ENCODE measurements around the gene IL3RA. TPM values are rescaled to one million over a fixed set of nuclear protein-coding genes. Genes with fewer than 3 reads are reported as not detected.
"Not testable (repeated sequence)": the region's sequence is repeated elsewhere in the genome, so short reads cannot be mapped to it uniquely, and the experiment has no call there.

Gene IL3RA
- total RNA-seq, 1 experiment from 2014 or later = 0.27 TPM

DNA sequence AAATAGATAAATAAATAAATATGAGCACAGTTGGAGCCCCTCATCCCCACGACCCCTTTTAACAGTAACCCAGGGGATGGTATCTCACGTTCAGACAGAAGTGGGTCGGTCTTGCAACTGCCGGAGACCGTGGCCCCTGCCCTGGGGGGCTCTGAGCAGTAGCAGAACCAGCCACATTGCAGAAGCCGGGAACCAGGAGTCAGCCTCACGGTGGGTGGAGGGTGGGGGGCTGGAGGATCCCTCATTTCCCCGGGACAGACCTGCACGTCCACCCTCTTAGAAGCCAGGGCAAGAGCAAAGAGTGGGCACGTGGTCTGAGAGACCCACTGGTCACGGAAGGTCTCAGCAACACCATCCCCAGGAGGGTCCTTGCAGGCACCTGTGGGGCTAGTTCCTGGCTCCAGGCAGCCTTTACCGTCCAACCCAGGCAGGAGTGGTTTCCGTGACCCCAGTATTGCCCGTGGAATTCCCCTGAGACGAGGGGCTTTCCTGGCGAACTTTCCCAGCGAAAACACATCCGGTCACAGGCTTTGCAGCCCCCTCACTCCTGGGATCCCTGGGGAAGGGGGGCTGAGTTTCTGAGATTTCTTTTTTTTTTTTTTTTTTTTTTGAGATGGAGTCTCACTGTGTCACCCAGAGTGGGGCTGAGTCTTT is 8.8 kb upstream of the IL3RA start:
- DNase-seq (ENCODE audit: extremely low read depth, low read depth) = no peak

DNA sequence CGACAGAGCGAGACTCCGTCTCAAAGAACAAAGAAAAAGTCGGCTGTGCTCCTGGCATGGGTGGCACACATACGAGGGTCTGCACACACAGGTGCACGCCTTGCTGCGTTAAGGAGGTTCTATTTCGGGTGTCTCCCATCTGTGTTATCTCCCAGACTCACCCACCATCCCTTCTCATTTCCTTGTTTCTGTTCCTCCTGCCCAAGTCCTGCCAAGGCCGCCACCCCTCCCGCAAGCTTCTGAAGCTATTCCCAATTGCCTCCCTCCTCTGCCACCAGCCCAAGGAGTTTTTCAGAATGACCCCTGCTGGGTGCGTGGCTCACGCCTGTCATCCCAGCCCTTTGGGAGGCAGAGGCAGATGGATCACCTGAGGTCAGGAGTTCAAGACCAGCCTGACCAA is 6.0 kb upstream of the IL3RA start:
- no peak for DNase-seq (ENCODE audit: extremely low read depth, low read depth)

DNA sequence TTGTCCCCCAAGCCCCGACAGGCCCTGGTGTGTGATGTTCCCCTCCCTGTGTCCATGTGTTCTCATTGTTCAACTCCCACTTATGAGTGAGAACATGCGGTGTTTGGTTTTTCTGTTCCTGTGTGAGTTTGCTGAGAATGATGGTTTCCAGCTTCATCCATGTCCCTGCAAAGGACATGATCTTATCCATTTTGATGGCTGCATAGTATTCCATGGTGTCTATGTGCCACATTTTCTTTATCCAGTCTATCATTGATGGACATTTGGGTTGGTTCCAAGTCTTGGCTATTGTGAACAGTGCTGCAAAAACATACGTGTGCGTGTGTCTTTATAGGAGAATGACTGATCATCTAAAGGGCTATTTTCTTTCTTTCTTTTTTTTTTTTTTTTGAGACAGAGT is 4.2 kb upstream of the IL3RA start:
- DNase-seq (ENCODE audit: extremely low read depth, low read depth) = not testable (repeated sequence)

DNA sequence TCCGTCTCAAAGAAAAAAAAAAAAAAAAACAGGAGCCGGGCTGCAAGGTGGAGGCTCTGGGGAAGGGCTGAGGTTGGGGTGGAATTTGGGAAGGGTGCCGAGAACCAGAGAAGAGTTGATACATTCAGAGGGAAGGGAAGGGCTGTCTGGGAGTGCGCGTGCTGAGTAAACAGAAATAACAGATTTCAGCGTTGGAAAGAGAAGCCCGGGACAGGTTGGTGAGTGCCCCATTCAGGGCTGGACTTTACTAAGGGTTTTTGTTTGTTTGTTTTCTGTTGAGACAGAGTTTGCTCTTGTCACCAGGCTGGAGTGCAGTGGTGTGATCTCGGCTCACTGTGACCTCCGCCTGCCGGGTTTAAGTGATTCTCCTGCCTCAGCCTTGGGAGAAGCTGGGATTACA is 1.7 kb upstream of the IL3RA start:
- DNase-seq (ENCODE audit: extremely low read depth, low read depth) = no peak

DNA sequence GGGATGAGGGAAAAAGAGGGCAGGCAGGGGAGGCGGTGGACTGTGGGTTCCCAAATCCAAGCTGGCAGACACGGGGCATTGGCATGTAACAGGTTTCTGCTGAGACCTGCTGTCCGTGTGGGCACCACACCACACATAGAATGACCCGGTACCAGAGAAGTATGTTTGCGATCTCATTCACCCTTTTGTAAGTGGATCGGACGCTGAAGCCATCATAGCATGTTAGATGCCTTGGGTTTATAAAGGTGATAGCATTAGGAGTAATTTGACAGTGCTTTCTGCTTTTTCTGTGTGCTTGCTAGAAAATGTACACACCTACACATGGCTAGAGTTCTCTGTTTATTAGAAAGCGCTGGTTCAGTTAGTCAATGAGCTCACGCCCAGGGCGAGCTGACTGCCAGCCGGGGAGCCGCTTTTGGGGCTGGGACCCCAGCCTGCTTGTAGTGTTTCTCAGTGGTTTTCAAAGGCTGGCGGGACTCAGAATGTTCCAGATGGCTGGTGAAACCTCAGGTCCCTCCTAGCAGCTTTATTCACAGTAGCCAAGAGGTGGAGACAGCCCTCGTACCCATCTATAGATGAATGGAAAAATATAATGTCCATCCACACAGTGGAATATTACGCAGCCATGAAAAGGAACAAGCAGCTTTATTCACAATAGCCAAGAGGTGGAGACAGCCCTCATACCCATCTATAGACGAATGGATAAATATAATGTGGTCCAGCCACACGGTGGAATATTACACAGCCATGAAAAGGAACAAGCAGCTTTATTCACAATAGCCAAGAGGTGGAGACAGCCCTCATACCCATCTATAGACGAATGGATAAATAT is 579 bp downstream of the IL3RA start:
- no peak for DNase-seq (ENCODE audit: extremely low read depth, low read depth)

DNA sequence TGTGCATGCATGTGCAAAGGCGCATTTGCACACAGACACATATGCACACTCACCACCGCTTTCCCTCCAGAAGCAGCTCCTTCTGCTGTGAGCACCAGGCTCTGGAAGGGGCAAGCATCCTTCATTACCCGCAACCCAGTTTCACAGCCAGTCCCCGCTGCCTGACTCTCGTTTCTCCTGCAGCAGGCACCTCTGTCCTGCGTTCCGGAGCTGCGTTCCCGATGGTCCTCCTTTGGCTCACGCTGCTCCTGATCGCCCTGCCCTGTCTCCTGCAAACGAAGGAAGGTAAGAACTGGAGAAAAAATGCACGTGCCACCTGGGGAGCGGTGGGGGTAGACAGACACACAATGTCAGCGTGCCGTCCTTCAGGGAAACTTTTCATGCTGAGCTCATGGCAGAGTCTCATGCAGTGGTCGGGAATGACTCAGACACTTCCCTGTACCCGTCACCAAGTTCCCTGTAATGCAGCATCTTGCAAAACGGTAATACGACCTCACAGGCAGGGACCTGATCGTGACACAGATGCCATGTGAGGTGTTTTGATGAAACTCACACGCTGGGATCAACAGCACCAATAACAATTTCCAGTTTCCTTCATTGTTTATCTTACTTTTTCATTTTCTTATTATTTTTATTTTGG is 5.1 kb downstream of the IL3RA start:
- no peak for DNase-seq (ENCODE audit: extremely low read depth, low read depth)

DNA sequence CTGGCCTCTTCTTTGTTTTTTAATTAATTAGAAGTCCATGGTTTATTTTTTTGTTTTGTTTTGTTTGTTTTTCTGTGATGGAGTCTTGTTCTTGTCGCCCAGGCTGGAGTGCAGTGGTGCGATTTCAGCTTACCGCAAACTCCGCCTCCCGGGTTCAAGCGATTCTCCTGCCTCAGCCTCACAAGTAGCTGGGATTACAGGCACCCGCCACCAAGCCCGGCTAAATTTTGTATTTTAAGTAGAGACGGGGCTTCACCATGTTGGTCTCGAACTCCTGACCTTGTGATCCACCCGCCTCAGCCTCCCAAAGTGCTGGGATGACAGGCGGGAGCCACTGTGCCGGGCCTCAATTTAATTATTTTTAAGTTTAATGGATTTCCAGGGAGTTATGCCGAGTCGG is 13.0 kb downstream of the IL3RA start:
- DNase-seq (ENCODE audit: extremely low read depth, low read depth) = not testable (repeated sequence)

DNA sequence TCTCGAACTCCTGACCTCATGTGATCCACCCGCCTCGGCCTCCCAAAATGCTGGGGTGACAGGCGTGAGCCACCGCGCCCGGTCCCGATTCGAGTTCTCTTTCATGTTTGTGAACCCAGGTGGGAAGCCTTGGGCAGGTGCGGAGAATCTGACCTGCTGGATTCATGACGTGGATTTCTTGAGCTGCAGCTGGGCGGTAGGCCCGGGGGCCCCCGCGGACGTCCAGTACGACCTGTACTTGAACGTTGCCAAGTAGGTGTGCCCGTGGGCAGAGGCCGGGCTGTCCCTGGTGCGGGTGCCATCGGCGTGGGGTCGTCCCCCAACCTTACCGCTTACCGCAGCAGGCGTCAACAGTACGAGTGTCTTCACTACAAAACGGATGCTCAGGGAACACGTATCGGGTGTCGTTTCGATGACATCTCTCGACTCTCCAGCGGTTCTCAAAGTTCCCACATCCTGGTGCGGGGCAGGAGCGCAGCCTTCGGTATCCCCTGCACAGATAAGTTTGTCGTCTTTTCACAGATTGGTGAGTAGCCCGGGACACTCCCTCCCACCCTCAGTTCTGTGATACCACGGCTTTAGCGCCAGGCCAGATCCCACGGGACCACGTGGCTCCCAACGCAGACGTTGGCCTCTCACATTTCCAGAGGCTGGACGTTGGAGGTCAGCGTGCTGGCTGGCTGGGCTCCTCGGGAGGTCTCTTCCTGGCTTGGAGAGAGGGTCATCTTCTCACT is 15.6 kb downstream of the IL3RA start:
- DNase-seq (ENCODE audit: extremely low read depth, low read depth) = no peak

DNA sequence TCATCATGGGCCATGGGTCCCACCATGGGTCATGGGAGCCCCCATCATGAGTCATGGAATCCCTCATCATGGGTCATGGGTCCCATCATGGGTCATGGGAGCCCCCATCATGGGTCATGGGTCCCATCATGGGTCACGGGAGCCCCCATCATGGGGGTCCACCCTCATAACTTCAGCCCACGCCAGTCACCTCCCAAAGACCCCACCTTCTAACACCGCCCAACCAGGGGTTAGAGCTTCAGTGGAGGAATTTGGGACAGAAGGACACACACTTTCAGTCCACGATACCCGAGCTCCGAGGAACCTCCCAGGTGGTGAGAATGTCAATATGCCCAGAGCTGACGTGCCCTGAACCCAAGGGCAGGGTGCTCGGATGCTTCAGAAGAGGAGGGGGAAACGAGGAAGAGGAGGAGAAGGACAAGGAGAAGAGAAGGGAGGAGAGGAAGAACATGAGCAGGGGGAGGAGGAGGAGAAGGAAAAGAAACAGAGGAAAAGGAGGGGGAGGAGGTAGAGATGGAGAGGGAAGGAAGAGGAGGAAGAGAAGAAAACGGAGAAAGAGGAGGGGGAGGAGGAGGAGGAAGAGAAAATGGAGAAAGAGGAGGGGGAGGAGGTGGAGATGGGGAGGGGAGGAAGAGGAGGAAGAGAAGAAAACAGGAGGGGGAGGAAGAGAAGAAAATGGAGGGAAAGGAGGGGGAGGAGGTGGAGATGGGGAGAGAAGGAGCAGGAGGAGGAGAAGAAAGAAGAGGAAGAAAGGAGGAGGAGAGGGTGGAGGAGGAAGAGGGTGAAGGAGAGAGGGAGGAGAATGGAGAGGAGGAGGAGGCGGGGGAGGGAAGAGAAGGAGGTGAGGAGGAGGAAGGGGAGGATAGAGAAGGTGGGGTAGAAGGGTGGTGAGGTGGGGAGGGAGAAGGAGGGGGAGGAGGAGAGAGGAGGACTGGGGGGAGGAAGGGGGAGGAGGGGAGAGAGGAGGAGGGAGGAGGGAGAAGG is 17.7 kb downstream of the IL3RA start:
- no peak for DNase-seq (ENCODE audit: extremely low read depth, low read depth)

DNA sequence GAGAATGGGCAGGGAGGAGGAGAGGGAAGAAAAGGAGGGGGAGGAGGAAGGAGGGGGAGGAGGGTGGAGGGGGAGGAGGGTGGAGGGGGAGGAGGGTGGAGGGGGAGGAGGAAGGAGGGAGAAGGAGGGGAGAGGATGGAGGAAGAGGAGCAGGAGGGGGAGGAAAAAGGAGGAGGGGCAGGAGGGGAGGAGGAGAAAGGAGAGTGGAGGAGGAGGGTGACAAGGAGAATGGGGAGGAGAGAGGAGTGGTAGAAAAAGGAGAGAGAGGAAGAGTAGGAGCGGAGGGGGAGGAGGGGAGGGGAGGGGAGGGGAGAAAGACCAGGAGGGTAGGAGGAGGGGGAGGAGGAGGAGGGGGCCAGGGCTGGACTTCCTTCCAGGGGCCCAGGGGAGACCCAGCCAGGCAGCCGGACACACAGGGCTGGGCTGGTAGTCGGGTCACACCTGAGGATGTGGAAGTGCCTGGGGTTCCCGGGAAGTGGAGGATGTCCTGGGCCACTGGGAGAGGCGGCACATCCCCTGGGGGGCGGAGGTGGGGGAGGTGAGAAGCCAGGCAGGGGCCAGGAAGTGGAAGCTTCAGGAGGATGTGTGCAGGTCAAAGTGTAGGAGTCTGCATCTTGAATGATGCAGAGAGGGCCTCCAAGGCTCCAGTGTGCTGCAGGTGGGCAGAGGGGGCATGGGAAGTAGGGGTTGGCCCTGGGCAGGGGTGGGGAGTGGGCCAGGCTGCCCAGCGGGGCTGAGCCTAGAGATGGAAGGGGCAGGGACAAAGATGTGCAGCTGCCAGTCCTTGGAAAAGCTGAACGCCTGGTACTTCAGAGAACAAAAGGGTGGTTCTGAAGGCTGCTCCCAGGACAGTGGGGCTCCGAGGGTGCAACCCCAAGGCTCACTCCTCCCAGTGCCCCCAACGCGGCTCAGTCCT is 18.8 kb downstream of the IL3RA start:
- DNase-seq (ENCODE audit: extremely low read depth, low read depth) = no peak

DNA sequence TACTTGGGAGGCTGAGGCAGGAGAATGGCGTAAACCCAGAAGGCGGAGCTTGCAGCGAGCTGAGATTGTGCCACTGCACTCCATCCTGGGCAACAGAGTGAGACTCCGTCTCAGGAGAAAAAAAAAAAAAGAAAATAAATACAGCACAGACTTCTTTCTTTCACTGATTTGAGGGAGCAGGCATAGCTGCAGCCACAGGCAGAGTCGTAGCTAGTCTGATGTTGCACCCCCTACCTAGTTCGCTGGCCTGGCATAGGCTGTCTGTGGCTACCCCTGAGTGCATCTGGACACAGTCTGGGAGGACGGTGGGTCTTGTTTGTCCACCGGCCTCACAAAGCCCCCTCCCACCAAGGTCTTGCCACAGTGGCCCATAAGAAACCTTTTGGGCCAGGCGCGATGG is 21.4 kb downstream of the IL3RA start:
- DNase-seq (ENCODE audit: extremely low read depth, low read depth) = no peak

DNA sequence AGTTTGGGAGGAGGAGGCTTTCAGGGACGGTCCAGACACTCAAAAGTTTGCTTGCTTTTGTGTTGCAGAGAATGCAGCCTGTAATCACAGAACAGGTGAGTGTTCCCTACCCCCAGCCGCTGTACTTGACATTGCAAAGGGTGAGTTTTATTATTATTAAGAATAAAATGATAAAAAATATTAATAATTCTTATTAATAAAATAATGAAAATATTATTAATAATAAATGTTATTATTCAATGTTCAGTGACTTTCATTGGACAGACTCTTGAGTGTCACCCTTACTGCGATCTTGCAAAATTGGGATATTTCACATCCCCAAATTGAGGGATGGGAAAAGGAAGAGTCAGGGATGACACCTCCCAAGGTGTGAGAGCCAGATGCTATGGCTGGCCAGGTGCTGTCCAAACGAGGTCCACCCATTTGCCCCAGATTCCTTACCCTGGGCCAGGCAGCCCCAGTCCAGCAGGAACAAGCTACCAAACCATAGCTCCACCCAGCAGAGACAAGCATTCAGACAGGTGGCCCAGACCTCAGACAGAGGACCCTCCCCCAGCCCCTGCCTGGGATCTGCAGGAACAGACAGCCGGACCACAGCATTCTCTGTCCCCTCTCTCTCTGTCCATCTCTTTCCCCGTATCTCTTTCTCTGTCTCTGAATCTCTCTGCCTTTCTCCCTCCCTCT is 22.4 kb downstream of the IL3RA start:
- DNase-seq (ENCODE audit: extremely low read depth, low read depth) = no peak

DNA sequence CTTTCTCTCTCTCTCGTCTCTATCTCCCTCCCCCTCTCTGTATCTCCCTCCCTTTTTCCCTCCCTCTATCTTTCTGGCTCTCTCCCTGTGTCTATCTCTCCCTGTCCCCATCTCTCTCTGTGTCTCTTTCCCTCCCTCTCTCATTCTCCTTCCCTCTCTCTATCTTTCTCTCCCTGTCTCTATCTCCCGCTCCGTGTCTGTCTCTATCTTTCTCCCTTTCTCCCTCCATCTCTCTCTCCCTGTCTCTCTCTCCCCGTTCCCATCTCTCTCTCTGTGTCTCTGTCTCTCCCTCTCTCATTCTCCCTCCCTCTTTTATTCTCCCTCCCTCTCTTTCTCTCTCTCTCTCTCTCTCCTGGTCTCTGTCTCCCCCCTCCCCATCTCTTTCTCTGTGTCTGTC is 22.9 kb downstream of the IL3RA start:
- DNase-seq (ENCODE audit: extremely low read depth, low read depth) = no peak

DNA sequence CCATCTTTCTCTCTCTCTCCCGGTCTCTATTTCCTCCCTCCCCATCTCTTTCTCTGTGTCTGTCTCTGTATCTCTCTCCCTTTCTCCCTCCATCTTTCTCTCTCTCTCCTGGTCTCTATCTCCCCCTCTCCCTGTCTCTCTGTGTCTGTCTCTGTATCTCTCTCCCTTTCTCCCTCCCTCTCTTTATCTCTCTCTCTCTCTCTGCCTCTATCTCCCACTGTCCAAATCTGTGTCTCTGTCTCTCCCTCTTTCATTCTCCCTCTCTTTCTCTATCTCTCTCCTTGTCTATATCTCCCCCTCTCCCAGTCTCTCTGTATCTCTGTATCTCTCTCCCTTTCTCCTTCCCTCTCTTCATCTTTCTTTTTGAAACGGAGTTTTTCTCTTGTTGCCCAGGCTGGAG is 23.6 kb downstream of the IL3RA start:
- DNase-seq (ENCODE audit: extremely low read depth, low read depth) = no peak

DNA sequence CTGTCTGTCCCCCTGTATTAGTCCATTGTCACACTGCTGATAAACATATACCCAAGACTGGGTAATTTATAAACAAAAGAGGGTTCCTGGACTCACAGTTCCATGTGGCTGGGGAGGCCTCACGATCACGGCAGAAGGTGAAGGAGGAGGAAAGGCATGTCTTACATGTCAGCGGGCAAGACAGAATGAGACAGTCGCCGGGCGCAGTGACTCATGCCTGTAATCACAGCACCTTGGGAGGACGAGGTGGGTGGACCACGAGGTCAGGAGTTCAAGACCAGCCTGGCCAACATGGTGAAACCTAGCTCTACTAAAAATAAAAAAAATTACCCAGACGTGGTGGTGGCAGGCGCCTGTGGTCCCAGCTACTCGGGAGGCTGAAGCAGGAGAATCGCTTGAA is 24.7 kb downstream of the IL3RA start:
- no peak for DNase-seq (ENCODE audit: extremely low read depth, low read depth)

DNA sequence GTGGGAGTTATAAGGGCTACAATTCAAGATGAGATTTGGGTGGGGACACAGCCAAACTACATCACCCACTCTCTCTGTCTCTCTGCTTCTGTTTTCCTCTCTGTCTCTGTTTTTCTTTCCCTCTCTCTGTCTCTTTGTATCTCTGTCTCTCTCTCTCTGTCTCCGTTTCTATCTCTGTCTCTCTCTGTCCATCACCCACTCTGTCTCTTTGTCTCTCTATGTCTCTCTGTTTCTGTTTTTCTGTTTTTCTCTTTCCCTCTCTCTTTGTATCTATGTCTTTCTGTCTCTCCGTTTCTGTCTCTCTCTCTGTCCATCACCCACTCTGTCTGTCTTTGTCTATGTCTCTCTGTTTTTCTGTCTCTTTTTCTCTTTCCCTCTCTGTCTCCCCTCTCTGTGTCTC is 25.3 kb downstream of the IL3RA start:
- no peak for DNase-seq (ENCODE audit: extremely low read depth, low read depth)

DNA sequence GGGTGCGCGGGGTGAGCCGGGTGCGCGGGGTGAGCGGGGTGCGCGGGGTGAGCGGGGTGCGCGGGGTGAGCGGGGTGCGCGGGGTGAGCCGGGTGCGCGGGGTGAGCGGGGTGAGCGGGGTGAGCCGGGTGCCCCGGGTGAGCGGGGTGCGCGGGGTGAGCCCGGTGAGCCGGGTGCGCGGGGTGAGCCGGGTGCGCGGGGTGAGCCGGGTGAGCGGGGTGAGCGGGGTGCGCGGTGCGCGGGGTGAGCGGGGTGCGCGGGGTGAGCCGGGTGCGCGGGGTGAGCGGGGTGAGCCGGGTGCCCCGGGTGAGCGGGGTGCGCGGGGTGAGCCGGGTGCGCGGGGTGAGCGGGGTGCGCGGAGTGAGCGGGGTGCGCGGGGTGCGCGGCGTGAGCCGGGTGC is 29.8 kb downstream of the IL3RA start:
- DNase-seq (ENCODE audit: extremely low read depth, low read depth) = not testable (repeated sequence)

DNA sequence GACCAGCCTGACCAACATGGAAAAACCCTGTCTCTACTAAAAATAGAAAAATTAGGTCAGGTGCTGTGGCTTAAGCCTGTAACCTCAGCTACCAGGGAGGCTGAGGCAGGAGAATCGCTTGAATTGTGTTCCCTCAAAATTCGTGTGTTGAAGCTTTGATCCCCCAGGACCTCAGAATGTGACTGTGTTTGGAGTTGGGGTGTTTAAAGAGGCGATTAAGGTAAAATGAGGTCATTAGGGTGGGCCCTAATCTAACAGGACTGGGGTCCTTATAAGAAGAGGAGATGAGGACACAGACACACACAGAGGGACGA is 31.8 kb downstream of the IL3RA start:
- DNase-seq (ENCODE audit: extremely low read depth, low read depth) = no peak
